PC-3 (cell line): ENCODE data around the gene PRAMEF12.

Experiments
- EZH2 ChIP-seq: fragments of 300-600 bp; sonication (generic); IDR thresholded peaks from one replicate; pipeline ENCODE4 v1.6.1; 2017; ENCODE audit warnings: antibody characterized with exemption, mild to moderate bottlenecking, low read length; ENCODE audit not compliant: unreplicated experiment
- TF ChIP-seq, protein P1 (sequence below): fragments of 300-600 bp; sonication (generic); conservative IDR thresholded peaks from 2 replicates; pipeline ENCODE4 v1.5.1; 2017; ENCODE audit warnings: antibody characterized with exemption, low read depth, mild to moderate bottlenecking, low read length

DNA sequence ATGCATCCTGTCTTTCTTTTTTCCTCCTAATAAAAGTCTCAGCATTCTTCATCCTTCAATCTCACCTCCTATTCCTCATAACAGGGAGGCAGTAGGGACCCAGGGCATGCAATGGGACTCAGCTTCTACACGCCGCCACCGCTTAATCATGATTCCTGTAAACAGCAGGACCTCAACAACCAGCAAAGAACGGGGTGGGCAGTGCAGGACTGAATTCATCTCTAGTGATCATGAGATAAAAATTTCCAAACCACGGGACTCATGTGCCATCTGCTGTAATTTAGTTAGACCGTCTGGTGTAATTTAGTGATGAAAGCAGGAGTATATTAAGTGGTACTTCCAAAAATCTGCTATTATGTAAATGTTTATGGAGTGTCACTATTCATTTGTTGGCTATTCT, 5.4 kb downstream of the PRAMEF12 start:
- TF ChIP-seq, protein P1, sequence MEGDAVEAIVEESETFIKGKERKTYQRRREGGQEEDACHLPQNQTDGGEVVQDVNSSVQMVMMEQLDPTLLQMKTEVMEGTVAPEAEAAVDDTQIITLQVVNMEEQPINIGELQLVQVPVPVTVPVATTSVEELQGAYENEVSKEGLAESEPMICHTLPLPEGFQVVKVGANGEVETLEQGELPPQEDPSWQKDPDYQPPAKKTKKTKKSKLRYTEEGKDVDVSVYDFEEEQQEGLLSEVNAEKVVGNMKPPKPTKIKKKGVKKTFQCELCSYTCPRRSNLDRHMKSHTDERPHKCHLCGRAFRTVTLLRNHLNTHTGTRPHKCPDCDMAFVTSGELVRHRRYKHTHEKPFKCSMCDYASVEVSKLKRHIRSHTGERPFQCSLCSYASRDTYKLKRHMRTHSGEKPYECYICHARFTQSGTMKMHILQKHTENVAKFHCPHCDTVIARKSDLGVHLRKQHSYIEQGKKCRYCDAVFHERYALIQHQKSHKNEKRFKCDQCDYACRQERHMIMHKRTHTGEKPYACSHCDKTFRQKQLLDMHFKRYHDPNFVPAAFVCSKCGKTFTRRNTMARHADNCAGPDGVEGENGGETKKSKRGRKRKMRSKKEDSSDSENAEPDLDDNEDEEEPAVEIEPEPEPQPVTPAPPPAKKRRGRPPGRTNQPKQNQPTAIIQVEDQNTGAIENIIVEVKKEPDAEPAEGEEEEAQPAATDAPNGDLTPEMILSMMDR = no peak
- no peak for TF ChIP-seq EZH2
